ENCODE data around the gene ID1. TPM values are rescaled to one million over a fixed set of nuclear protein-coding genes. Genes with fewer than 3 reads are reported as not detected.
"Not testable (repeated sequence)": the region's sequence is repeated elsewhere in the genome, so short reads cannot be mapped to it uniquely, and the experiment has no call there.

The ID1 gene
- total and polyA plus RNA-seq, 8 donors: 168 to 585 (median 364) TPM

DNA sequence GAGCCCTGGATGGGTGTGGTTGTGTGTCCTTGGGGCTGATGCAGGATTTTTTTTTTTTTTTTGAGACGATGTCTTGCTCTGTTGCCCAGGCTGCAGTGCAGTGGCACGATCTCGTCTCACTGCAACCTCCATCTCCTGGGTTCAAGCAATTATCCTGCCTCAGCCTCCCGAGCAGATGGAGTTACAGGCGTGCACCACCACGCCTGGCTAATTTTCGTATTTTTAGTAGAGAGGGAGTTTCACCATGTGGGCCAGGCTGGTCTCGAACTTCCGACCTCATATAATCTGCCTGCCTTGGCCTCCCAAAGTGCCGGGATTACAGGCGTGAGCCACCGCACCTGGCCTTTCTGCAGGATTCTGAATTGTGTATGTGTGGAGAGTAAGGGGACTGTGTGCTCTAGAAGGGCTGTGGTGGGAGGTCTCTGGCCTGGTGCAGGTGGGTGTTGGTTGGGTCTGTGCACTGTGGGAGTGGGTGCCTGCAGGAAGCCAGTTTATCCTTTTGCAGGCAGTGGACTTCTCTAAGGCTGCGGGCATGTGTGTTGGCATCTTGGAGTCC, 11.0 kb upstream of the ID1 start:
- H3K9me3 ChIP-seq: no peaks in the 10 kb centered on the region
- TF ChIP-seq EP300 (IDR thresholded peaks at IDR 0.05) (no peak), POLR2AphosphoS5 (IDR thresholded peaks at IDR 0.05) (no peak), POLR2A (IDR thresholded peaks at IDR 0.05) (no peak)
- TF ChIP-seq, protein P1, sequence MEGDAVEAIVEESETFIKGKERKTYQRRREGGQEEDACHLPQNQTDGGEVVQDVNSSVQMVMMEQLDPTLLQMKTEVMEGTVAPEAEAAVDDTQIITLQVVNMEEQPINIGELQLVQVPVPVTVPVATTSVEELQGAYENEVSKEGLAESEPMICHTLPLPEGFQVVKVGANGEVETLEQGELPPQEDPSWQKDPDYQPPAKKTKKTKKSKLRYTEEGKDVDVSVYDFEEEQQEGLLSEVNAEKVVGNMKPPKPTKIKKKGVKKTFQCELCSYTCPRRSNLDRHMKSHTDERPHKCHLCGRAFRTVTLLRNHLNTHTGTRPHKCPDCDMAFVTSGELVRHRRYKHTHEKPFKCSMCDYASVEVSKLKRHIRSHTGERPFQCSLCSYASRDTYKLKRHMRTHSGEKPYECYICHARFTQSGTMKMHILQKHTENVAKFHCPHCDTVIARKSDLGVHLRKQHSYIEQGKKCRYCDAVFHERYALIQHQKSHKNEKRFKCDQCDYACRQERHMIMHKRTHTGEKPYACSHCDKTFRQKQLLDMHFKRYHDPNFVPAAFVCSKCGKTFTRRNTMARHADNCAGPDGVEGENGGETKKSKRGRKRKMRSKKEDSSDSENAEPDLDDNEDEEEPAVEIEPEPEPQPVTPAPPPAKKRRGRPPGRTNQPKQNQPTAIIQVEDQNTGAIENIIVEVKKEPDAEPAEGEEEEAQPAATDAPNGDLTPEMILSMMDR (IDR thresholded peaks at IDR 0.05): no peak
- intact Hi-C loops (cut with DNase I; ENCODE audit: low total_unique reads): no loop called here
- WGBS, 5 donors: 81 to 90% (median 85%) methylated on average over 13 of the region's 13 CpGs
- H3K27me3 ChIP-seq: no peaks in the 10 kb centered on the region
- peaks cover 0 to 33% (median 21%) of the 10 kb centered on the region in 4 donors for H3K4me1 ChIP-seq
- H3K27ac ChIP-seq: peak overlapping the region; percentile 81 to 85 (median 83)
- peak overlapping the region in 1 of 4 donors; percentile 18 for H3K4me3 ChIP-seq
- H3K36me3 ChIP-seq: no peaks in the 10 kb centered on the region
- no peak for DNase-seq

DNA sequence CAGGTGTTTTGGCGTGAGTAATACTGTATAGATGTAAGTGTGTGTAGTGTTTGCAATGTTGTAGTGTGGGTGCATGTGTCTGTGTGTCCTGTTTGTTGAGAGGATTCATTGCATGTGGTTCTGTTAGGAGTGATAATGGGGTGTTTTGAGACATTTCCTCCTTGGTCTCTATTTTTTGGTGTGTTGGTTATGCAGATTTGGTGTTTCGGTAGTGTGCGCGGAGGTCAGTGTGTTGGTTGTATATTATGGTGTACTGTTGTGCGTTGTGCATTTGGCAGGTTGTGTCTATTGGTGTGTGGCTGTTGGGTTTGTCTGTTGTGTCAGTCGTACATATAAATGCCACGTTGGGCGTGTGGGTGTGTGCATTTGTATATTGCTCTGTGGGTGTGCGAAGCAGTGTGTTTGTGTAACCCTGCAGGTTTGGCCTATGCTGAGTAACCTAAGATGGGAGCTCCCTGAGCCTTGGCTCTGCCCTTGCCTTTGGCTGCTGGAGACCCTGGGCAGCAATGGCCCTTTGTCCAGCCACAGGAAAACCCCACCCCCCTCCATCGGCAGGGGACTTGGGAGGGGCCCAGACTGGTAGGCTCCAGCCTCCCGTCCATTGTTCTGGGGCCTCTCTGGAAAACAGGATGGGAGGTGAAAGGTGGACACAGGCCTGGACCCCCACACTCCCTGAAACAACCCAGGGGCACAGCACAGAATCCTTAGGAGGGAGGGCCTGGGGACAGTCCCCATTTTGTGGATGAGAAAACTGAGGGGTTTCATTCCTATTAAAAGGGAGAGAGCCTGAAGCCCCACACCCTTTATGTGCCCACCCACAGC, 10.3 kb upstream of the ID1 start:
- TF ChIP-seq POLR2A (IDR thresholded peaks at IDR 0.05) (no peak), POLR2AphosphoS5 (IDR thresholded peaks at IDR 0.05) (peak in 1 of 3 donors; percentile 52), EP300 (IDR thresholded peaks at IDR 0.05) (no peak)
- TF ChIP-seq, protein P1 (IDR thresholded peaks at IDR 0.05): no peak
- H3K27ac ChIP-seq: peak overlapping the region; percentile 81 to 85 (median 83)
- peak; percentile 31 to 71 for DNase-seq

DNA sequence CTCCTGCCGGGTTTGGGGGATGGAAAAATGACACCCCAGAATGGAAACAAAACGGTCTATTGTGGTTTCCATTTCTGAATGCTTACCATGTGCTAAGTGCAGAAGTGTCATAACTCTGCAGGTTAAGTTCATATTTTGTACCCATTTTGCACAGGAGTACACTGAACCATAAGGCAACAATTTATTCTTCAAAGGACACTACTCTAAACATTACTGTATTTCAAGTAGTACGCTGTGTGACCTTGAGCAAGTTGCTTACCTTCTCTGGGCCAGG, 9.8 kb upstream of the ID1 start:
- TF ChIP-seq EP300 (IDR thresholded peaks at IDR 0.05) (no peak), POLR2AphosphoS5 (IDR thresholded peaks at IDR 0.05) (no peak), POLR2A (IDR thresholded peaks at IDR 0.05) (no peak)
- TF ChIP-seq, protein P1 (IDR thresholded peaks at IDR 0.05): no peak
- Histone ChIP-seq H3K27me3 (no peaks in the 10 kb centered on the region), H3K4me1 (peaks cover 0 to 33% (median 21%) of the 10 kb centered on the region in 4 donors), H3K36me3 (no peaks in the 10 kb centered on the region), H3K9me3 (no peaks in the 10 kb centered on the region), H3K4me3 (peak overlapping the region in 1 of 4 donors; percentile 18), H3K27ac (peak overlapping the region; percentile 81 to 85 (median 83))
- WGBS, 5 donors: 69 to 89% (median 77%) methylated on average over 3 of the region's 3 CpGs
- intact Hi-C loops (cut with DNase I; ENCODE audit: low total_unique reads): no loop called here
- no peak for DNase-seq

More for the DNA sequence above, 10.3 kb upstream of the ID1 start:
- Histone ChIP-seq H3K9me3 (no peaks in the 10 kb centered on the region), H3K4me3 (peak overlapping the region in 1 of 4 donors; percentile 18), H3K27me3 (no peaks in the 10 kb centered on the region), H3K36me3 (no peaks in the 10 kb centered on the region), H3K4me1 (peaks cover 0 to 33% (median 21%) of the 10 kb centered on the region in 4 donors)
- intact Hi-C loops (cut with DNase I; ENCODE audit: low total_unique reads): no loop called here
- WGBS, 5 donors: 70 to 82% (median 72%) methylated on average over 11 of the region's 11 CpGs

DNA sequence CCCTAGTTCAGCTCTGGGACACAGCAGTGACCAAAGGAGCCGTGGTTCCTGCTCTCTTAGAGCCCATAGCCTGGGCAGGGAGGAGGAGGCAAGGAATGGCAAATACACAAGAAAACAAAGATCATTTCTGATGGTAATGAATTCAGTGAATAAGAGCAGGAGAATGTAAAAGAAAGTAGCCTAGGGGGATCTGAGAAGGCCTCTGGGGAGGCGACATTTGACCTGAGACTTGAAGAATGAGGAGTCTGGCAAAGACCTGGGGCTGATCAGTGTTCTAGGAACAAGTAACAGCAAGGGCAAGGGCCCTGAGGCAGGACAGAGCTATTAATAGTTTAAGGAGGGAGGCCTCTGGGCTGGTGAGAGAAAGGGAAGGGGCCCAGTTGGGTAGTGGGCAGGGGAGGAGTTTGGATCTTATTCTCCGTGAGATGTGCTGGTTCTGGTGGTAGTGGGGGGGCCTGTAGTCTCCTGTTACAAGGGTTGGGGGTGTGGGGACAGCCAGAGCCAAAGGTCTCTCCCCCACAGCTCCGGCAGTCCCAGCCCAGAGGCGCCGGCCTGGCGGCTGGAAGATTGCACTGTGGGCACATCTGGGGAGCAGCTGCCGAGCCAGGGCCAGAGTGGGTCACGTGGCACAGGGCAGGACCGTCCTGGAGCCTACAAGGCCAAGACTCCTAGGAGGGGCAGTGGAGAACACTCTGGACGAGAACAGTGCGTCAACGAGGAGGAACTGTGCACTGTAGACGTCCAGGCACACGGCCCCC, 9.3 kb upstream of the ID1 start:
- H3K27ac ChIP-seq: peak overlapping the region; percentile 78 to 85 (median 81)
- intact Hi-C loops (cut with DNase I; ENCODE audit: low total_unique reads): no loop called here
- no peaks in the 10 kb centered on the region for H3K36me3 ChIP-seq
- 24 to 43% (median 32%) methylated on average over 9 to 15 of the region's 15 CpGs for WGBS, 5 donors
- H3K4me3 ChIP-seq: no peak overlapping the region
- H3K27me3 ChIP-seq: no peaks in the 10 kb centered on the region
- H3K9me3 ChIP-seq: no peaks in the 10 kb centered on the region
- TF ChIP-seq POLR2AphosphoS5 (IDR thresholded peaks at IDR 0.05) (peak; percentile 68 to 89 (median 84)), EP300 (IDR thresholded peaks at IDR 0.05) (peak; percentile 77), POLR2A (IDR thresholded peaks at IDR 0.05) (no peak)
- TF ChIP-seq, protein P1 (IDR thresholded peaks at IDR 0.05): no peak
- peak; percentile 65 to 90 for DNase-seq
- peaks cover 0 to 33% (median 21%) of the 10 kb centered on the region in 4 donors for H3K4me1 ChIP-seq

DNA sequence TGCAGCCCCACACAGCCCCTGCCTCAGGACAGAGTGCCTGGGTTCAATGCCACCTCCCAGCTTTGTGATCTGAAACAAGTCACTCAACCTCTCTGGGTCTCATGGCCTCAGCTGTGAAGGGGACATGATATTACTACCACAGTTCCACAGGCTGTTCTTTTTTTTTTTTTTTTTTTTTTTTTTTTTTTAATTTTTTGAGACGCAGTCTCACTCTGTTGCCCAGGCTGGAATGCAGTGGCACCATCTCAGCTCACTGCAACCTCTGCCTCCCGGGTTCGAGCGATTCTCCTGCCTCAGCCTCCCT, 8.7 kb upstream of the ID1 start:
- H3K27ac ChIP-seq: peak overlapping the region; percentile 78 to 85 (median 81)
- peaks cover 0 to 33% (median 21%) of the 10 kb centered on the region in 4 donors for H3K4me1 ChIP-seq
- DNase-seq; H3K36me3 ChIP-seq; H3K27me3 ChIP-seq; H3K4me3 ChIP-seq; intact Hi-C loops (cut with DNase I; ENCODE audit: low total_unique reads); H3K9me3 ChIP-seq: not testable (repeated sequence)
- WGBS, 5 donors: 47 to 83% (median 80%) methylated on average over 2 to 4 of the region's 4 CpGs

All from stomach (tissue), 9 donors.